ENCODE results near the gene NKX2-2. TPM values are rescaled to one million over a fixed set of nuclear protein-coding genes. Genes with fewer than 3 reads are reported as not detected.

NKX2-2 gene
- total and polyA plus RNA-seq, 2 of the 4 experiments (the other 2 are of a cell fraction): not detected

DNA sequence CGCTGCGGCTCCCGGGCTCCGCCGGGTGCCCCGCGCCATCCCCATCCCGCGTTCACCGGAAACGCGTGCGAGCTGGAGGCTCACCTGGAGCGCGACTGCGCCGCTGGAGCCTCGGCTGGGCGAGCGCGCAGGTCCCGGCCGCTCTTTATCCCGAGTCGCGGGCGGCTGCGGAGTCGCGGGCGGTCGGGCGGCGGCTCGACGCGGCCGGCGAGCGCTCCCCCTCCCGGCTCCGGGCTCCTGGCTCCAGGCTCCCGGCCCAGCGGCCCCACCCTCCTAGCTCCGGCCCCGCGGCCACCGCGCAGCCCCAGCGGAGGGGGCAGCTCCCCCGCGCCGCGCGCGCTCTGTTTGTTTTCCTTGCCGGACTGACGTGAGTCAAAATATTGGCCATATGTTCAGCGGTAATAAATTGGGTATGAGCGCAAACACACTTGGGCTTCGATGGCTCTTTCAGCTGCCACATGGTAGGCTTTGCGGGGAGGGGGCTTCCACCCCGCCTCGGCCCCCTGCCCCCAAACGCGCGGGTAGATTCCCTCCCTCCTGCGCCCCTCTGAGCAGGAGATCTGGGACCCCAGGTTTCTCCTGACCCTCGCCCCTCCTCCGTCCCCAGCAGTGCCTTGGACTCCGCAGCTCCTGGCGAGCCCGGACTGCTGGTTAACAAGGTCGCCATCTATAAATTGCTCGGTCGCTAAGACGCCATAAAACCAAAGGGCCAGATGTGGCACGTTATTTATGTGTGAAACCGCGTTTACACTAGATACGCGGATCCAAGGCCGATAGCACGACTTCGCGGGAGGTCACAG, 8.8 kb upstream of the NKX2-2 start:
- ChIA-PET POLR2A (ENCODE audit: unreplicated experiment) (no interaction called here), CTCF (no interaction called here)
- H3K23ac ChIP-seq (ENCODE audit: low read depth, low read length): no peak overlapping the region
- no peak overlapping the region for H2BK120ac ChIP-seq (ENCODE audit: low read depth, low read length)
- no peak overlapping the region for H4K8ac ChIP-seq (ENCODE audit: low read depth in 2 of 2, low read length in 2 of 2)
- H3K56ac ChIP-seq (ENCODE audit: extremely low read depth, insufficient read depth, low read length): no peak overlapping the region
- H3K4me1 ChIP-seq (ENCODE audit: control insufficient read depth, insufficient read depth, low read length): no peaks in the 10 kb centered on the region
- TF ChIP-seq MAFK (IDR thresholded peaks at IDR 0.05; ENCODE audit: low read depth, low read length): no peak
- no peak for TF ChIP-seq CEBPB (IDR thresholded peaks at IDR 0.05; ENCODE audit: low read depth, low read length)
- TF ChIP-seq POLR2A (IDR thresholded peaks at IDR 0.05; ENCODE audit: low read depth, low read length): no peak
- TF ChIP-seq RAD21 (IDR thresholded peaks at IDR 0.05; ENCODE audit: low read length): no peak
- TF ChIP-seq, protein P1, sequence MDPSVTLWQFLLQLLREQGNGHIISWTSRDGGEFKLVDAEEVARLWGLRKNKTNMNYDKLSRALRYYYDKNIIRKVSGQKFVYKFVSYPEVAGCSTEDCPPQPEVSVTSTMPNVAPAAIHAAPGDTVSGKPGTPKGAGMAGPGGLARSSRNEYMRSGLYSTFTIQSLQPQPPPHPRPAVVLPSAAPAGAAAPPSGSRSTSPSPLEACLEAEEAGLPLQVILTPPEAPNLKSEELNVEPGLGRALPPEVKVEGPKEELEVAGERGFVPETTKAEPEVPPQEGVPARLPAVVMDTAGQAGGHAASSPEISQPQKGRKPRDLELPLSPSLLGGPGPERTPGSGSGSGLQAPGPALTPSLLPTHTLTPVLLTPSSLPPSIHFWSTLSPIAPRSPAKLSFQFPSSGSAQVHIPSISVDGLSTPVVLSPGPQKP (IDR thresholded peaks at IDR 0.05; ENCODE audit: borderline replicate concordance, low read depth, low read length): no peak
- no peak for TF ChIP-seq BHLHE40 (IDR thresholded peaks at IDR 0.05; ENCODE audit: low read depth, low read length)
- TF ChIP-seq, protein P2, sequence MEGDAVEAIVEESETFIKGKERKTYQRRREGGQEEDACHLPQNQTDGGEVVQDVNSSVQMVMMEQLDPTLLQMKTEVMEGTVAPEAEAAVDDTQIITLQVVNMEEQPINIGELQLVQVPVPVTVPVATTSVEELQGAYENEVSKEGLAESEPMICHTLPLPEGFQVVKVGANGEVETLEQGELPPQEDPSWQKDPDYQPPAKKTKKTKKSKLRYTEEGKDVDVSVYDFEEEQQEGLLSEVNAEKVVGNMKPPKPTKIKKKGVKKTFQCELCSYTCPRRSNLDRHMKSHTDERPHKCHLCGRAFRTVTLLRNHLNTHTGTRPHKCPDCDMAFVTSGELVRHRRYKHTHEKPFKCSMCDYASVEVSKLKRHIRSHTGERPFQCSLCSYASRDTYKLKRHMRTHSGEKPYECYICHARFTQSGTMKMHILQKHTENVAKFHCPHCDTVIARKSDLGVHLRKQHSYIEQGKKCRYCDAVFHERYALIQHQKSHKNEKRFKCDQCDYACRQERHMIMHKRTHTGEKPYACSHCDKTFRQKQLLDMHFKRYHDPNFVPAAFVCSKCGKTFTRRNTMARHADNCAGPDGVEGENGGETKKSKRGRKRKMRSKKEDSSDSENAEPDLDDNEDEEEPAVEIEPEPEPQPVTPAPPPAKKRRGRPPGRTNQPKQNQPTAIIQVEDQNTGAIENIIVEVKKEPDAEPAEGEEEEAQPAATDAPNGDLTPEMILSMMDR (conservative IDR thresholded peaks at IDR 0.05; ENCODE audit: low read depth, low read length): no peak
- TF ChIP-seq MXI1 (IDR thresholded peaks at IDR 0.05; ENCODE audit: borderline replicate concordance, low read depth, low read length): no peak
- TF ChIP-seq RCOR1 (IDR thresholded peaks at IDR 0.05; ENCODE audit: insufficient replicate concordance, low read length): no peak
- H3K4me3 ChIP-seq (ENCODE audit: insufficient read depth, low read depth, low read length): no peak overlapping the region
- peaks cover 70% of the 10 kb centered on the region for H3K27me3 ChIP-seq (ENCODE audit: control insufficient read depth, insufficient read depth, low read length)
- in situ Hi-C loops (cut with MboI; ENCODE audit: low sequenced_read_pairs): no loop called here
- H3K4ac ChIP-seq (ENCODE audit: low read depth, low read length): no peak overlapping the region
- H3K14ac ChIP-seq (replicated peaks; ENCODE audit: low read depth, low read length): no peak overlapping the region
- 2% methylated on average over 31 of the region's 86 CpGs; no CpG with 5 or more reads in 1 of the 2 experiments for WGBS, 2 experiments (ENCODE audit: extremely low coverage in 2 of 2, insufficient read length in 1 of 2)
- H3K79me1 ChIP-seq (ENCODE audit: low read depth in 1 of 2, low read length in 2 of 2): no peaks in the 10 kb centered on the region
- no peak overlapping the region for H2BK15ac ChIP-seq (ENCODE audit: low read depth, low read length)
- H4K91ac ChIP-seq (ENCODE audit: insufficient read depth, low read depth, low read length): no peak overlapping the region
- no peaks in the 10 kb centered on the region for H3K36me3 ChIP-seq (ENCODE audit: control insufficient read depth, insufficient read depth, low read length)
- no peak overlapping the region for H2AFZ ChIP-seq (replicated peaks; ENCODE audit: low read length, poor library complexity)
- no peak overlapping the region for H2AK5ac ChIP-seq (ENCODE audit: low read depth, low read length)
- no peak overlapping the region for H2BK5ac ChIP-seq (ENCODE audit: low read depth, low read length, poor library complexity, severe bottlenecking)
- H3K9me3 ChIP-seq (ENCODE audit: control insufficient read depth, insufficient read depth, low read length): no peaks in the 10 kb centered on the region
- H3K27ac ChIP-seq (ENCODE audit: insufficient read depth, low read length): no peak overlapping the region
- no TSS peak for BruUV-seq (replicated peaks)
- no peak overlapping the region for H2BK20ac ChIP-seq (ENCODE audit: low read depth, low read length)
- no peaks in the 10 kb centered on the region for H4K20me1 ChIP-seq (ENCODE audit: insufficient read depth, low read length)
- intact Hi-C loops (cut with micrococcal nuclease): no loop called here
- DNase-seq (no peak), ATAC-seq (ENCODE audit: low read depth) (no peak)
- dilution Hi-C loops (cut with HindIII; ENCODE audit: low sequenced_read_pairs, unreplicated experiment): no loop called here
- H4K5ac ChIP-seq (ENCODE audit: low read depth, low read length): no peak overlapping the region
- H3K18ac ChIP-seq (ENCODE audit: low read depth, low read length): no peak overlapping the region
- no peak overlapping the region for H3K9ac ChIP-seq (ENCODE audit: low read depth, low read length)
- no peak overlapping the region for H2AK9ac ChIP-seq (replicated peaks; ENCODE audit: low read depth, low read length, poor library complexity)
- H3K4me2 ChIP-seq (ENCODE audit: low read depth, low read length): no peak overlapping the region
- no peaks in the 10 kb centered on the region for H3K9me1 ChIP-seq (ENCODE audit: insufficient read depth, low read length)
